H1 (cell line): ENCODE measurements around the gene ATP13A2. TPM values are rescaled to one million over a fixed set of nuclear protein-coding genes. Genes with fewer than 3 reads are reported as not detected.

ENCODE experiments used
- CTCF ChIA-PET: fragments of 300-600 bp; sonication (Branson Sonifier 250); formaldehyde crosslinking; loops from one replicate; lab custom pipeline; 2021; ENCODE audit not compliant: partially characterized antibody; lab: Charles Lee
- POLR2A ChIA-PET: fragments of 300-600 bp; sonication (Branson Sonifier 250); formaldehyde crosslinking; loops from one replicate; lab custom pipeline; 2021; ENCODE audit warnings: inconsistent platforms; ENCODE audit not compliant: partially characterized antibody; lab: Charles Lee
- DNase-seq, 2 experiments: peaks; one replicate each; pipeline versions ENCODE4 v3.0.0 to v3.0.0-alpha.2; 2010 to 2022; ENCODE audit warnings: low spot score in 2 of 2, low read depth in 1 of 2, mixed read lengths in 1 of 2
- FAIRE-seq: peaks from 2 replicates; lab custom pipeline; 2011; peaks lifted over from hg19 to GRCh38; lab: Jason Lieb, UNC
- H2AFZ ChIP-seq: 2 replicates; pipeline ENCODE4 v1.8.1; 2012; ENCODE audit warnings: low read length, inconsistent platforms
- H2AK5ac ChIP-seq: 2 replicates; pipeline ENCODE4 v1.6.1; 2013; ENCODE audit warnings: low read depth, low read length
- H2BK120ac ChIP-seq: replicated peaks from 2 replicates; pipeline ENCODE3; 2013; ENCODE audit warnings: low read depth, low read length, inconsistent platforms
- H2BK12ac ChIP-seq: 2 replicates; pipeline ENCODE4 v1.6.1; 2013; ENCODE audit warnings: low read depth, low read length
- H2BK15ac ChIP-seq: 2 replicates; pipeline ENCODE4 v1.6.1; 2013; ENCODE audit warnings: low read length
- H2BK20ac ChIP-seq: 2 replicates; pipeline ENCODE4 v1.6.1; 2013; ENCODE audit warnings: low read length
- H2BK5ac ChIP-seq: 2 replicates; pipeline ENCODE4 v1.6.1; 2013; ENCODE audit warnings: low read depth, low read length
- H3K14ac ChIP-seq: 2 replicates; pipeline ENCODE4 v1.6.1; 2013; ENCODE audit warnings: inconsistent platforms; ENCODE audit not compliant: insufficient read length
- H3K18ac ChIP-seq: 2 replicates; pipeline ENCODE4 v1.6.1; 2013; ENCODE audit warnings: low read length; ENCODE audit errors: extremely low read depth
- H3K23ac ChIP-seq: 2 replicates; pipeline ENCODE4 v1.6.1; 2013; ENCODE audit warnings: inconsistent platforms; ENCODE audit not compliant: insufficient read length
- H3K23me2 ChIP-seq: 2 replicates; pipeline ENCODE4 v1.6.1; 2013; ENCODE audit warnings: low read depth, low read length
- H3K27ac ChIP-seq: 2 replicates; pipeline ENCODE4 v1.6.1; 2011; ENCODE audit warnings: low read depth, low read length, inconsistent platforms
- H3K27me3 ChIP-seq, 4 experiments: replicated peaks in 1 of 4; 1 replicate in 1 of 4; 2 replicates in 3 of 4; pipeline versions ENCODE4 v1.6.1 to v1.8.1; 2011 to 2013; ENCODE audit warnings: low read length in 3 of 4, mild to moderate bottlenecking in 3 of 4, inconsistent platforms in 2 of 4, mixed read lengths in 2 of 4, moderate library complexity in 1 of 4; ENCODE audit not compliant: control insufficient read depth in 3 of 4, insufficient read depth in 3 of 4; ENCODE audit errors: extremely low read depth in 1 of 4
- H3K36me3 ChIP-seq, 4 experiments: 2 replicates each; pipeline versions ENCODE4 v1.6.1 to v1.8.1; 2011 to 2013; ENCODE audit warnings: mild to moderate bottlenecking in 4 of 4, low read length in 3 of 4, moderate library complexity in 2 of 4, control low read depth in 1 of 4, inconsistent platforms in 1 of 4; ENCODE audit not compliant: insufficient read depth in 4 of 4, control insufficient read depth in 2 of 4
- H3K4ac ChIP-seq: replicated peaks from 2 replicates; pipeline ENCODE3; 2013; ENCODE audit warnings: low read length, low read depth, mixed read lengths, inconsistent platforms; ENCODE audit not compliant: insufficient read length
- H3K4me1 ChIP-seq, 4 experiments: replicated peaks in 1 of 4; 1 replicate in 1 of 4; 2 replicates in 3 of 4; pipeline versions ENCODE4 v1.6.1 to v1.8.1; 2011 to 2013; ENCODE audit warnings: low read length in 3 of 4, inconsistent platforms in 2 of 4, mixed read lengths in 1 of 4; ENCODE audit not compliant: insufficient read depth in 4 of 4, control insufficient read depth in 3 of 4
- H3K4me2 ChIP-seq, 2 experiments: 2 replicates each; pipeline versions ENCODE4 v1.6.1 to v1.8.1; 2011 to 2013; ENCODE audit warnings: low read depth in 2 of 2, low read length in 2 of 2, control low read depth in 1 of 2, inconsistent platforms in 1 of 2, mild to moderate bottlenecking in 1 of 2; ENCODE audit not compliant: insufficient read depth in 1 of 2
- H3K4me3 ChIP-seq, 4 experiments: fragments of 200-600, 300-600 bp in 1 of 4; sonication (generic), shearing (Covaris generic), sonication (Bioruptor Twin) in 1 of 4; 2 replicates each; pipeline versions ENCODE4 v1.5.1 to v1.8.1; 2011 to 2016; ENCODE audit warnings: low read length in 4 of 4, low read depth in 3 of 4, control low read depth in 2 of 4, inconsistent platforms in 2 of 4, mild to moderate bottlenecking in 2 of 4, mixed read lengths in 1 of 4, moderate library complexity in 1 of 4; ENCODE audit not compliant: insufficient read depth in 2 of 4; ENCODE audit errors: extremely low read depth in 1 of 4
- H3K56ac ChIP-seq: replicated peaks from 2 replicates; pipeline ENCODE3; 2013; ENCODE audit warnings: low read depth, mild to moderate bottlenecking, mixed read lengths, low read length, inconsistent platforms; ENCODE audit not compliant: insufficient read length
- H3K79me1 ChIP-seq: 2 replicates; pipeline ENCODE4 v1.6.1; 2013; ENCODE audit warnings: low read depth, low read length, control low read depth
- H3K79me2 ChIP-seq, 2 experiments: 2 replicates each; pipeline versions ENCODE4 v1.6.1 to v1.8.1; 2012 to 2013; ENCODE audit warnings: low read length in 2 of 2, mild to moderate bottlenecking in 2 of 2, inconsistent platforms in 1 of 2; ENCODE audit not compliant: insufficient read depth in 2 of 2, control insufficient read depth in 1 of 2
- H3K9ac ChIP-seq, 4 experiments: replicated peaks in 1 of 4; 1 replicate in 1 of 4; 2 replicates in 3 of 4; pipeline versions ENCODE4 v1.6.1 to v1.8.1; 2011 to 2013; ENCODE audit warnings: low read depth in 3 of 4, low read length in 3 of 4, control low read depth in 2 of 4, mild to moderate bottlenecking in 2 of 4, moderate library complexity in 2 of 4, inconsistent platforms in 1 of 4; ENCODE audit errors: extremely low read depth in 1 of 4
- H3K9me3 ChIP-seq, 2 experiments: 2 replicates each; pipeline versions ENCODE4 v1.6.1 to v1.8.1; 2012 to 2013; ENCODE audit warnings: mild to moderate bottlenecking in 2 of 2, moderate library complexity in 2 of 2, control low read depth in 1 of 2, inconsistent platforms in 1 of 2, low read depth in 1 of 2, low read length in 1 of 2, mixed read lengths in 1 of 2; ENCODE audit not compliant: insufficient read depth in 2 of 2
- H4K20me1 ChIP-seq, 2 experiments: replicated peaks in 1 of 2; 2 replicates each; pipeline versions ENCODE3 to v1.8.1; 2011 to 2013; ENCODE audit warnings: inconsistent platforms in 2 of 2, low read length in 2 of 2, mild to moderate bottlenecking in 1 of 2; ENCODE audit not compliant: insufficient read depth in 2 of 2, control insufficient read depth in 1 of 2
- H4K5ac ChIP-seq: 2 replicates; pipeline ENCODE4 v1.6.1; 2013; ENCODE audit warnings: low read length, low read depth, mixed read lengths, inconsistent platforms; ENCODE audit not compliant: insufficient read length
- H4K8ac ChIP-seq: 2 replicates; pipeline ENCODE4 v1.8.0; 2013; ENCODE audit warnings: mild to moderate bottlenecking, moderate library complexity, low read length, inconsistent platforms; ENCODE audit not compliant: insufficient read depth; ENCODE audit errors: extremely low read depth
- H4K91ac ChIP-seq: replicated peaks from 2 replicates; pipeline ENCODE3; 2013; ENCODE audit warnings: low read length, mixed read lengths, inconsistent platforms; ENCODE audit not compliant: insufficient read length
- TEAD4 ChIP-seq: IDR thresholded peaks from 2 replicates; pipeline ENCODE4 v1.6.1; 2012; ENCODE audit warnings: low read depth, low read length, inconsistent platforms, mixed read lengths
- WGBS, 2 experiments: shearing (Covaris generic) in 1 of 2; methylation state at CpG; one replicate each; pipeline versions ENCODE4 v1.1.6 to v1.1.7; 2013 to 2015; ENCODE audit warnings: low lambda C conversion rate in 2 of 2, mixed read lengths in 2 of 2, inconsistent platforms in 1 of 2, low coverage in 1 of 2, missing lambda C conversion rate in 1 of 2; ENCODE audit not compliant: insufficient replicate concordance in 2 of 2, insufficient coverage in 1 of 2, insufficient read length in 1 of 2; ENCODE audit errors: extremely low coverage in 1 of 2, missing lambda C conversion rate in 1 of 2; 5-methylcytosine and 5-hydroxymethylcytosine counted together
- polyA plus RNA-seq, 7 experiments: library from polyadenylated mRNA; depleted of rRNA in 3 of 7; stranded (reverse) in 5 of 7; unstranded in 2 of 7; fragments of >200 nt in 5 of 7; fragments of 200-250 nt in 2 of 7; gene quantifications; 1 replicate in 5 of 7; 2 replicates in 1 of 7; 4 replicates in 1 of 7; pipeline versions ENCODE4 v1.2.1 to v1.2.3, GENCODE V29; 2011 to 2013; ENCODE audit warnings: missing spikeins in 2 of 7, mixed read lengths in 2 of 7
- total RNA-seq: library from RNA; stranded (reverse); fragmentation: NEBNext Ultra II Directional; extraction: Animal tissue kit (Norgen Biotek cat#: 25700); gene quantifications from 2 replicates; pipeline ENCODE4 v1.2.1, GENCODE V29; 2021

Gene ATP13A2
- total and polyA plus RNA-seq, 2 of the 8 experiments (the other 6 are each of a cell fraction or from before 2014, with no cell fraction given): 82.1 to 83.6 TPM

DNA sequence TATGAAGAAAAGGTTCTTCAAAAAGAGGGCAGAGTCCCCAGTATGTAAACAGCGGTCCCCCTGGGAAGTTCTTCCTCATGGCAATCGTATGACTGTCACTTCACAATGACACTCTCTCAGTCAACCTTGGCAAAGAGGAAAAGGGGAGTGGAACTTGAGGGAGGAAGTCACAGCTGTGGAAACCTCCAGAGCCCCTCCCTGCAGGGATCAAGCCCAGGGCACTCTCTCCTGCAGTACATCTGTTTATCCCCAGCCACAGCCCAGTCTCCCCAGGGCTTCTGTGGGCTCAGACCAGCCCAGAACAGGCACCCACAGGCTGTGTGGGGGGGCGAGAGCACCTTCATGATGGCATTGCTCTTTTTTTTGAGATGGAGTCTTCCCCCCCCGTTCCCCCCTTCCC lies 2.0 kb downstream of the ATP13A2 start:
- Histone ChIP-seq H3K27me3 (no peaks in the 10 kb centered on the region), H3K4me2 (no peak overlapping the region; a peak in 1 of 4 replicates), H4K91ac (no peak overlapping the region), H3K4me3 (no peak overlapping the region), H4K8ac (no peak overlapping the region; the same call in 1 of the 2 replicates), H3K14ac (no peak overlapping the region), H2BK120ac (no peak overlapping the region), H2AK5ac (peak overlapping the region; percentile 95; the same call in 1 of the 2 replicates), H3K79me2 (peaks cover 0 to 4% of the 10 kb centered on the region in 2 experiments; a peak in 1 of 4 replicates), H3K79me1 (no peaks in the 10 kb centered on the region; the same call in 1 of the 2 replicates), H3K9me3 (no peaks in the 10 kb centered on the region), H2AFZ (no peak overlapping the region), H3K27ac (no peak overlapping the region), H3K9ac (no peak overlapping the region), H2BK15ac (no peak overlapping the region), H3K18ac (no peak overlapping the region), H2BK5ac (no peak overlapping the region), H2BK20ac (no peak overlapping the region), H2BK12ac (no peak overlapping the region), H3K4me1 (peaks cover 13 to 43% (median 28%) of the 10 kb centered on the region in 4 experiments), H3K56ac (no peak overlapping the region), H3K23ac (no peak overlapping the region), H4K20me1 (peaks cover 0 to 7% of the 10 kb centered on the region in 2 experiments), H4K5ac (no peak overlapping the region), H3K36me3 (peaks cover 0 to 5% (median under 1%) of the 10 kb centered on the region in 4 experiments; a peak in 3 of 8 replicates), H3K23me2 (peaks cover 5% of the 10 kb centered on the region; the same call in 1 of the 2 replicates), H3K4ac (no peak overlapping the region)
- DNase-seq (no peak), FAIRE-seq (no peak)
- POLR2A ChIA-PET: interaction anchor here (0.9 to 2.7 kb wide), 7 partner anchors 9 to 31 kb away, joined by 3 to 18 read pairs (median 4); partner anchors contain the start of gene MFAP2
- CTCF ChIA-PET: interaction anchor here (0.7 to 2.7 kb wide), 9 partner anchors 10 to 687 kb away, joined by 3 to 11 read pairs (median 4); no protein-coding TSS in a partner anchor
- TF ChIP-seq TEAD4: no peak
- 80% methylated on average over 2 of the region's 4 CpGs; no CpG with 5 or more reads in 1 of the 2 experiments for WGBS, 2 experiments
